GM12878 (cell line): ENCODE results near the gene ROCK1. TPM values are rescaled to one million over a fixed set of nuclear protein-coding genes. Genes with fewer than 3 reads are reported as not detected.

ENCODE experiments used
- ATAC-seq: fragments of 200-7000 bp; cut with Tn5 transposase; 3 replicates; pipeline ENCODE4 v1.9.1; 2020; ENCODE audit warnings: mild to moderate bottlenecking, moderate library complexity
- BruUV-seq: library from RNA; stranded (reverse); fragments of 400-500 nt; replicated peaks from 2 replicates; lab custom pipeline; 2021; lab: Mats Ljungman, UMichigan
- CTCF ChIA-PET: fragments of 300-600 bp; sonication (Branson Sonifier 250); formaldehyde crosslinking; extraction: SDS; loops from one replicate; lab custom pipeline; 2021; ENCODE audit warnings: inconsistent platforms; lab: Yijun Ruan, JAX
- POLR2A ChIA-PET: fragments of 350-600 bp; formaldehyde crosslinking; extraction: SDS; loops from one replicate; lab custom pipeline; 2021; ENCODE audit warnings: inconsistent platforms; lab: Charles Lee
- RAD21 ChIA-PET: fragments of 300-600 bp; sonication (Branson Sonifier 250); formaldehyde crosslinking; loops from one replicate; lab custom pipeline; 2023; ENCODE audit warnings: antibody characterized with exemption; ENCODE audit not compliant: unreplicated experiment; lab: Charles Lee
- SMC1A ChIA-PET: fragments of 300-600 bp; sonication (Branson Sonifier 250); formaldehyde crosslinking; loops from one replicate; lab custom pipeline; 2023; ENCODE audit not compliant: unreplicated experiment, uncharacterized antibody; lab: Charles Lee
- DNase-seq: peaks from one replicate; pipeline ENCODE4 v3.0.0-alpha.2; 2011; ENCODE audit warnings: low read depth, low spot score
- FAIRE-seq: peaks from 3 replicates; lab custom pipeline; 2011; peaks lifted over from hg19 to GRCh38; lab: Jason Lieb, UNC
- H2AFZ ChIP-seq: 2 replicates; pipeline ENCODE4 v1.6.0; 2011; ENCODE audit warnings: low read depth, low read length, control low read depth; ENCODE audit not compliant: control insufficient read depth
- H3K27ac ChIP-seq: 2 replicates; pipeline ENCODE4 v1.5.1; 2011; ENCODE audit warnings: control low read depth; ENCODE audit not compliant: control insufficient read depth, insufficient read depth
- H3K27me3 ChIP-seq, 2 experiments: replicated peaks in 1 of 2; 2 replicates each; pipeline versions ENCODE4 v1.6.0 to v1.6.1; 2011; ENCODE audit warnings: low read length in 1 of 2; ENCODE audit not compliant: control insufficient read depth in 2 of 2, insufficient read depth in 2 of 2
- H3K36me3 ChIP-seq, 2 experiments: 2 replicates each; pipeline ENCODE4 v1.5.1; 2011; ENCODE audit warnings: low read length in 1 of 2; ENCODE audit not compliant: control insufficient read depth in 2 of 2, insufficient read depth in 2 of 2
- H3K4me1 ChIP-seq: 2 replicates; pipeline ENCODE4 v1.6.1; 2011; ENCODE audit warnings: mild to moderate bottlenecking, low read length, moderate library complexity, mixed read lengths; ENCODE audit not compliant: control insufficient read depth, insufficient read depth
- H3K4me2 ChIP-seq: 2 replicates; pipeline ENCODE4 v1.6.0; 2011; ENCODE audit warnings: control low read depth; ENCODE audit not compliant: control insufficient read depth, insufficient read depth
- H3K4me3 ChIP-seq: fragments of 200-600 bp; sonication (generic); 2 replicates; pipeline ENCODE4 v1.5.1; 2016
- H3K79me2 ChIP-seq: 2 replicates; pipeline ENCODE4 v1.6.0; 2011; ENCODE audit warnings: low read length; ENCODE audit not compliant: control insufficient read depth, insufficient read depth
- H3K9ac ChIP-seq: 2 replicates; pipeline ENCODE4 v1.8.0; 2011; ENCODE audit warnings: low read length, control low read depth, mixed read lengths; ENCODE audit not compliant: control insufficient read depth, insufficient read depth
- H3K9me3 ChIP-seq: replicated peaks from 3 replicates; pipeline ENCODE4 v1.5.1; 2011; ENCODE audit warnings: mild to moderate bottlenecking, low read length; ENCODE audit not compliant: control insufficient read depth, insufficient read depth
- H4K20me1 ChIP-seq: 2 replicates; pipeline ENCODE4 v1.6.0; 2011; ENCODE audit not compliant: control insufficient read depth, insufficient read depth
- CBFB ChIP-seq: IDR thresholded peaks from 2 replicates; pipeline ENCODE4 v1.6.1; 2016; ENCODE audit warnings: antibody characterized with exemption, low read depth
- HDGF ChIP-seq: fragments of 450-650 bp; IDR thresholded peaks from 2 replicates; pipeline ENCODE4 v1.6.1; 2016; ENCODE audit warnings: antibody characterized with exemption
- IRF4 ChIP-seq: IDR thresholded peaks from 2 replicates; pipeline ENCODE4 v1.6.1; 2011; ENCODE audit warnings: low read depth, low read length
- NFYA ChIP-seq: IDR thresholded peaks from 2 replicates; pipeline ENCODE4 v1.6.1; 2011; ENCODE audit warnings: low read depth, mild to moderate bottlenecking, low read length, improper control_type of control experiment, borderline replicate concordance
- USF1 ChIP-seq: IDR thresholded peaks from 2 replicates; pipeline ENCODE4 v1.6.1; 2011; ENCODE audit warnings: borderline replicate concordance, low read depth, mild to moderate bottlenecking, moderate library complexity, mixed read lengths, low read length; ENCODE audit not compliant: insufficient read depth; ENCODE audit errors: extremely low read length
- WGBS: methylation state at CpG from one replicate; pipeline ENCODE4 v1.1.6; 2016; ENCODE audit warnings: low lambda C conversion rate; ENCODE audit not compliant: insufficient replicate concordance, insufficient coverage; ENCODE audit errors: missing lambda C conversion rate; 5-methylcytosine and 5-hydroxymethylcytosine counted together
- in situ Hi-C: fragments of 300-500 bp; cut with MboI; formaldehyde crosslinking; loops from 9 replicates; pipeline ENCODE4 v1.14.3; 2018; ENCODE audit warnings: mixed read lengths
- intact Hi-C: fragments of 100-400 bp; cut with micrococcal nuclease; formaldehyde crosslinking; loops from one replicate; pipeline ENCODE4 v1.14.2; 2022; ENCODE audit not compliant: unreplicated experiment
- polyA plus RNA-seq, 11 experiments: library from polyadenylated mRNA; depleted of rRNA in 4 of 11; unstranded in 6 of 11; stranded (reverse) in 5 of 11; fragments of >200 nt; fragmentation: Nextera tagmentation in 4 of 11; fragmentation: Illumina TruSeq in 1 of 11; extraction: Ambion mirVana in 4 of 11; extraction: Trizol in 1 of 11; gene quantifications; 1 replicate in 1 of 11; 2 replicates in 10 of 11; pipeline versions ENCODE4 v1.2.1 to v1.2.3, GENCODE V29; 2011 to 2016; ENCODE audit warnings: inconsistent platforms in 2 of 11, missing spikeins in 2 of 11, low read depth in 1 of 11
- total RNA-seq, 4 experiments: library from RNA; depleted of rRNA in 3 of 4; stranded (reverse); fragments of >200 nt in 3 of 4; fragmentation: Illumina TruSeq in 1 of 4; extraction: Trizol in 1 of 4; gene quantifications; 2 replicates each; pipeline versions ENCODE4 v1.2.1 to v1.2.3, GENCODE V29; 2013 to 2021

ROCK1 gene
- total and polyA plus RNA-seq, 10 of the 15 experiments (the other 5 are each of a cell fraction or from before 2014, with no cell fraction given) = 14.8 to 46.6 (median 29.5) TPM

- no TSS peak for BruUV-seq
- Histone ChIP-seq H3K79me2 (peaks cover 62% of the 10 kb centered on the region), H3K9ac (no peak overlapping the region), H4K20me1 (no peaks in the 10 kb centered on the region), H3K9me3 (no peaks in the 10 kb centered on the region), H3K4me1 (no peaks in the 10 kb centered on the region), H3K4me2 (no peak overlapping the region), H3K27me3 (no peaks in the 10 kb centered on the region), H3K4me3 (no peak overlapping the region), H3K27ac (no peak overlapping the region), H3K36me3 (no peaks in the 10 kb centered on the region), H2AFZ (no peak overlapping the region)
- TF ChIP-seq IRF4 (no peak), NFYA (no peak), USF1 (no peak), HDGF (no peak), CBFB (no peak)
- CTCF ChIA-PET = interaction anchor here (0.9 kb wide), 1 partner anchor 10 kb away, joined by 3 read pairs; no protein-coding TSS in a partner anchor
- RAD21 ChIA-PET = interaction anchor here (0.9 kb wide), 1 partner anchor 105 kb away, joined by 3 read pairs; no protein-coding TSS in a partner anchor
- in situ Hi-C loops = loop anchor here (25.0 kb wide), 5 partner anchors 113 to 1888 kb away; partner anchors contain the start of genes ESCO1 and SNRPD1
- DNase-seq (no peak), FAIRE-seq (no peak), ATAC-seq (no peak)
- POLR2A ChIA-PET = no interaction called here
- intact Hi-C loops = no loop called here
- WGBS = 95% methylated on average over 3 of the region's 3 CpGs
- SMC1A ChIA-PET = interaction anchor here (1.4 kb wide), 1 partner anchor 37 kb away, joined by 3 read pairs; the partner anchor contains the start of gene ROCK1
Measured at GRCh38 chr18:21074336-21075323, 37.0 kb downstream of the ROCK1 start.
